Measurements from ENCODE around the gene NSUN7.
"Not testable (repeated sequence)": the region's sequence is repeated elsewhere in the genome, so short reads cannot be mapped to it uniquely, and the experiment has no call there.

The NSUN7 gene, protein sequence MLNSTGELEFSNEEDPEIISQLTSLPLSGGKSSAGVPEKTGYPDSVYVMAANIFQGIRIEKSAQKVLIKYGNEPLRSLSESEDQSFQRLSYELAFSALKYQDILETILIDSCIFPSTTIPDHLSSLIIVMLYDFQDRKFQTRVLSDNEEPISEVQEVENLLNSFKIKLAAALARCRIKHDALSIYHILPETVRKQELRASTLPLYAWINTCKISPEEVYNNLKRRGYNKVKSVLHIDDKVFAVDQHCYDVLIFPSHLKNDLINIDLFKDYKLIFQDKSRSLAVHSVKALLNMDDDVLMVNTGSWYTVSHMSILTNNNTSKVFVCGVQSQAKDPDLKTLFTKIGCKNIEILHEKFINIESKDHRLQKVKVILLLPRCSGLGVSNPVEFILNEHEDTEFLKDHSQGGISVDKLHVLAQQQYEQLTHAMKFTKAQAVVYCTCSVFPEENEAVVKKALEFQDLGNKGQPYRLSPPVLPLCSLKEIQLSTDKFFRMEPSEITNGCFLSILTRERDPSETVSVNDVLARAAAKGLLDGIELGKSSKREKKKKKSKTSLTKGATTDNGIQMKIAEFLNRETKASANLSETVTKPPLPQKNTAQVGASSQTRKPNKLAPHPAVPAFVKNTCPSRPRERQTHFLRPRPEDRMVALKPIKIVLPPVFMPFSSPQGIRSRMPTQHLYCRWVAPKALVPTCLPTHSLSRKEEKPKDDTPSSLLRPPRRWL

DNA sequence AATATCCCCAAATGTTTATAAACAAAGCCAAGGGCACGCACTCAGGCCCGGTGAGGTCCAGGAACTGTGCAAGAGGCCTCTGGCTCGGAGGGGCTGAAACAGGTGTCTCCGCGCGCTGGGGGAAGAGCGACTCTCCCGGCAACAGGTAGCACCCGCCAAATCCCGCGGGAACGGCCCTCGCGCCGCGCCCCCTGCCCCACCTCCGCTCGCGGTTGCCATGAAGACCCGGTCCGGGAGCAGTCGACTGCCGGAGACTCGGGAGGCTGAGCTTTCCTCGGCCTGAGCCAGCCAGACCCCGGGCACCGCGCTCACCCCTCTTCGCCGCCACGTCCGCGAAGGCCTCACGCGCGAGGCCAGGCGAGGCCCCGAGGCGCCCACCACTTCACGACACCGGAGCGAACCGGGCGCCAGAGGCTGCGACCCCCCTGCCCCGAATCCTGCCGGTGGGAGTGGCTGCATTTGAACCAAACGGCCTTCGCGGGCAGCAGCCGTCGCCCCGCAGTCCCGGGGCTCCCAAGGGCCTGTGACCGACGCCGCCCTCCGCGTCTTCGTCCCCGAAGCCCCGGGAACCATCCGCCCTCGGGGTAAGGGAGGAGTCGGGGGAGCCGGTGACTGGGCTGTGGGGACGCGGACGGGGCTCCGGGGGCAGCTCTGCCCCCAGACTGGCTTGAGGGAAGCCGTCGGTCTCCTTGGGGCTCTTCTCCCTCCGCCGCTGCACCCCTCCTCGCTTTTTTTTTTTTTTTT is at the start of gene NSUN7:
Gene NSUN7, plus strand, starts transcription at position 239 of the 744 bp plus-strand sequence. CDS start 739 bp downstream, outside the sequence.
- DNase-seq (ENCODE audit: low spot score): no peak

DNA sequence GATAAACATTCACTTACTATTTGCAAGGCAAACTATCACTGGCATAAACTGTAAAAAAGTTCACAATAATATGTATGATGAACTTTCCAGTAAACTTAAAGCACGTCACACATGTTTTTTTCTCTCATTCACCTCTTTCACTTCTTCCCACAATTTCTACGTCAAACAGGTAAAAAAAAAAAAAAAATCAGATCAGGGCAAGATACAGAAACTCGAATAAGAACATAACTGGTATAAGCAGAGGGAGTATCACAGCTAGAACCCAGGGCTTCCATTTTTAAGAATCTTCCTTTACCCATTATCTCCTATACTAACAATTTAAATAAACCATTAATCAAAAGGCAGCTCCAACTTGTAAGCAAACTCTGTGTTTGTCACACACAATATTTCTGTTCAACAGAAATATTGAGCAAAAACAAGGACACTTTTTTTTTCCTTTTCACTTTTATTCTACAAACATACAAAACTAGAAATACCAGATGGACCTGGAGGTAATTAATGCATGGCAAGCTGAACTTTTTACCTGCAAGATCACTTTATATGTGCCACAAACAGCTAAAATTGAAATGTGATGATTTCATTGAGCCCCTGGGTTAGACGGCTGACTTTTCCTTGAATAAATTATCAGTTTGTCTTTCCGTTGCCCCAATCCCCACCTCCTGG is 47.5 kb upstream of the NSUN7 start:
- no peak for DNase-seq (ENCODE audit: low spot score)

DNA sequence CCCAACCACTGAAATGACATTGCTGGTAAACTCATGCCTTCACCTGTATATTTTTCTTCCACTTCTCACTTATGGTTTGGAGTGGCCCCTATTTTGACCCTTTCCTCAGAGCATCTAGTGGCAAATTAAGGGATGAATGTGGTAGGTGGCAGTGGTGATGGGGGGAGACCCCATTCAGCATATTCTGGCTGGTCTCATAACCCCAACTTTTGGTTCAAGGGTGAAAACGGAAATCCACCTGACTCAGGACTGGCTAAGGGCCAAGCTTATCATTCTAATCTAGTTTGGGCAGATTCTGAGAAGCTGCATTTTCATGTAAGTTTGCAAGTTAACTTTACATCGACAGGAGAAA is 47.0 kb upstream of the NSUN7 start:
- peak; percentile 80 for DNase-seq (ENCODE audit: low spot score)

DNA sequence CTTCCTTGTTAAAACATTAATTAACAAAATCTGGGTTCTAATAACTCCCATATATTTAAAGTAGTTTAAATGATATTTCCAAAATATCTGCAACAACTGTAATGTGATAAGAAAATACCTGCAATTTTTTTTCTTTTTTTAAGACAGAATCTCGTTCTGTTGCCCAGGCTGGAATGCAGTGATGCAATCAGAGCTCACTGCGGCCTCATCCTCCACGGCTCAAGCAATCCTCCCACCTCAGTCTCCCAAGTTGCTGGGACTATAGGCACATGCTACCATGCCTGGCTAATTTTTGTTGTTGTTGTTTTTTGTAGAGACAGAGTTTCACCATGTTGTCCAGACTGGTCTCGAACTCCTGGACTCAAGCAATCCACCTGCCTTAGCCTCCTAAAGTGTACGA is 45.7 kb upstream of the NSUN7 start:
- DNase-seq (ENCODE audit: low spot score): no peak

DNA sequence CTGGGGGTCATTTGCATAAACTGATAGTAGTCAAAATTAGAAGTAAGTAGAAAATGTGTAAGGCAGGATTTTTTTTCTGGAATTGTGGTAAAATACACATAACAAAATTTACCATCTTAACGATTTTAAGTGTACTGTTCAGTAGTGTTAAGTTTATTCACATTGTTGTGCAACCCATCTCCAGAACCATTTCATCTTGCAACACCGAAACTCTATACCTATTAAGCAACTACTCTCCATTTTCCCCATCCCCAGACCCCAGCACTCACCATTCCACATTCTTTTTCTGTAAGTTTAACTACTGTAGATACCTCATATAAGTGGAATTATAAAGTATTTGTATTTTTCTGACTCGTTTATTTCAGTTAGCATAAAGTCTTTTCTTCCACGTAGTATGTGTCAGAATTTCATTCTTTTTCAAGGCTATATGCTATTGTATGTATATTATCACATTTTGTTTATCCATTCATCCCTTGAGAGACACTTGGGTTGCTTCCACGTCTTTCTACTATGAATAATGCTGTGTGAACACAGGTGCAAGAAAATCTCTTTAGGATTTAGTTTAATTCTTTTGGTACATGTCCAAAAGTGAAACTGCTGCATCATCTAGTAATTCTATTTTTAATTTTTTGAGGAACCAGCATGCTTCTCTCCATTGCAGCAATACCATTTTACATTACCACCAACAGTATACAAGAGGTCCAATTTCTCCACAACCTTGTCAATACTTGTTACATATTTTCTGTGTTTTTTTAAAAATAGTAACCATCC is 39.1 kb upstream of the NSUN7 start:
- no peak for DNase-seq (ENCODE audit: low spot score)

DNA sequence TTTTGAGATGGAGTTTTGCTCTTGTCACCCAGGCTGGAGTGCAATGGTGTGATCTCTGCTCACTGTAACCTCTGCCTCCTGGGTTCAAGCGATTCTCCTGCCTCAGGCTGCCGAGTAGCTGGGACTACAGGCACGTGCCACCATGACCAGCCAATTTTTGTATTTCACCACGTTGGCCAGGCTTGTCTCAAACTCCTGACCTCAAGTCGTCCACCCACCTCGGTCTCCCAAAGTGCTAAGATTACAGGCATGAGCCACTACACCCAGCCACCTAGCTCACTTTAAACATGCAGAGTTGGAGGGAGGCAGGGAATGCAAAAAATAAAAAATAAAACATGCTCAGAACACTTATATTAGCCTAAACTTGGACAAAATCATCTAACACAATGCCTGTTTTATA is 36.8 kb upstream of the NSUN7 start:
- not testable (repeated sequence) for DNase-seq (ENCODE audit: low spot score)

DNA sequence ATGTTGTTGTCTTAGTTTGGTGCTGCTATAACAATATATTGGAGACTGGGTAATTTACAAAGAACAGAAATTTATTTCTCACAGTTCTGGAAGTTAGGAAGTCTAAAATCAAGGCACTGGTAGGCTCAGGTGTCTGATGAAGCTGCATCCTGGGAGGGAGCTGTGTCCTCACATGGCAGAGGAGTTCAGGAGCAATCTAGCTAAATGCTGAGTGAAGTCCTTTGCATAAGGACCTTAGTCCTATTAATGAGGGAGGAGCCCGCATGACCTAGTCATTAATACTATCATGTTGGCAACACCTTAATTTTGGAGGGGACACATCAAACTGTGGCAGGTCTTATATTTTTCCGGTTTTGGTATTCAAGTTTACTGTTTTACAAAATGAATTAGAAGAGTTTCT is 36.0 kb upstream of the NSUN7 start:
- DNase-seq (ENCODE audit: low spot score): no peak

DNA sequence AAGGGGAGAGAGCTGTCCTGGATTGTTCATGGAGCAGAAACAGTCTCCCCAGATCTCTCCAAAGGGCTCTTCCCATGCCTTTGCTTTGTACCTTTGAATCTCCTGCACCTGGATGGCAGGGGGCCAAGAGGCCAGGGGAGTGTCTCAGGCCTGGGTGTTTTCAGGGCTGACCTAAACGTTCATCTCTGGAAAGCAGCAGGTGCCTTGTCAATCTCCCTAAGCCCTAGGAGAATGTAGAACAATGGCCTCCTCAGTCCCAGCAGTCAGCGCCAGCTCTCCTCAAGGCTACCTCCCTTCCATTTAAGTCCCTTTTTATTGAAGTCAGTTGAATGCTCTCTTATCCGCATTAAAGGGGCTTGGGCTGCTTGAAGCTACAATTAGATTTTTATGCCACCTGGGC is 31.2 kb upstream of the NSUN7 start:
- no peak for DNase-seq (ENCODE audit: low spot score)

DNA sequence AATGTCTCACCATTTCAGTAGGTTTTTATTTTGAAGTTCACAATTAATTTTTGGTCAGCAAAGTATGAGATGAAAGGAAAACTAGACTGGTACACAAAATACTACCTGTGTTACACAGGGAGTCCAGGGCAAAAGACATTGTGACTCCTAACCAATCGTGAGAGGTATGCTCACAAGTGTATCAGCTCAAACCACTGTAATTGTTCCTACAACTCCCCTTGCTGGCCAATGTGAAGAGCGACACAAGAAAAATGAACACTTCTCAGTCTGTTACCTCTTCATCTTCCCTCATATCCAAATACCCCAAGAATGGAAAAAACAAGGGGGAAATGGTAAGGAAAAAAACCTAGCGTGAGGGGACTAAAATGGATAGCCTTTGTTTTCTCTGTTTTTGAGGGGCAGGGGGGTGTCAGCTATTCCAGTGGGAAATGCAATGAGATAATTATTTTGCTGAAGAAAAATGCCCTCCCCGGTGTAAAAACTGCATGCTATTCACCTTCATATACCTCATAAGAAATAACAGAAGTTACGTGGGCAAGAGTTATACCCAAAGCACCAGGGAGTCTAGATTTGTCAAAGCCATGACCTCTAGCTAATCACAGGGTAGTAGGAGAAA is 30.6 kb upstream of the NSUN7 start:
- DNase-seq (ENCODE audit: low spot score): peak; percentile 66

DNA sequence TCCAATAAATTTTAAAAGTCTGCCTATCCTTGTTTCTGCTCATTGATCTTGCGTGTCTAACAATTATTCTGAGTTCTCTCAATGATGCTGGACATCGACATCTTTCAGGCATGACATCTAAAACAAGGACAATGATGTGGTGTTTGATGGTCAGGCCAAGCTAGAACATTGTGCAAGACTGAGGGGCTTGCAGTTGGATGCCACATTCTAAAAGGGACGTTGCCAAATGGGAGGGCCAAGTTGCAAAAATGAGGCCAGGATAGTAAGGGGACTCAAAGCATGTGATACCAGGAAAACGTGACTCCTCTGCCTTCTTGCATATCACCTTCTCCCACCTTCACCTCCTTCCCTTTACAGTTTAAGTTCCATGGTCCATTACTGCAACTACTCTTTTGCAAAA is 29.4 kb upstream of the NSUN7 start:
- no peak for DNase-seq (ENCODE audit: low spot score)

DNA sequence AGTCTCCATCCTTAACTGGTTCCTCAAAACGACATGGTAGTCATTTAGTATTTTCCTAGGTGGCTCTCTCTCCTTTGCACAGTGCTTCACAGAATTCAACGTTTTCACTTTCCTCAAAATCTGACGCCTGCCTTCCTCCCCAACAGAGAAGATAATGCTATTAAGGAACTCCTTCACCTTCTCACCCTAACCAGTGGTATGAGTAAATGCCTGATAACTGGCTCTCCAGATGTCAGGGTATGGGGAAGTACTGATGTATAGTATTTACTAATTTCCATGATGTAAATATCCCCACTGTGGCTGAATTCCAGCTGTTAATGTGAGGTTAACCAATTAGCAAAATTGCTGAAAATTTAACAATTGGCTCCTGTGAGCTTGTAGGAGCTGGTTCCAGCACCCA is 28.8 kb upstream of the NSUN7 start:
- no peak for DNase-seq (ENCODE audit: low spot score)

DNA sequence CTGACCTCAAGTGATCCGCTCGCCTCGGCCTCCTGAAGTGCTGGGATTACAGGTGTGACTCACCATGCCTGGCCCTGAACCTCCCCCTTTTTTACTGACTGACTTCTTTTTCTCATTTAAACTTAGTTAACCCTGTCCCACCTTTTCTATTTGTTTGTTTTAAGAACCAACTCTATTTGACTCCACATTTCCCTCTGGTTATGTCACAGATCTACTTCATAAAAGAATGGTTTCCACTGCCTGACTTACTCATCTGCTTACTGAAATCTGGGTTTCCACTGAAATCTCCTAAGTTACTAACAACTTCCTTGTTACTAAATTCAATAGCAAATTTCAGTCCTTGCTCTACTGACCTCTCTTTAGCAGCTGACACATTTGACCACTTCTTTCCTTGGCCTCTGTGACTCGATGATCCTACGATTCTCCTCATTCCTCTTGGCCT is 28.0 kb upstream of the NSUN7 start:
- DNase-seq (ENCODE audit: low spot score): peak; percentile 43

DNA sequence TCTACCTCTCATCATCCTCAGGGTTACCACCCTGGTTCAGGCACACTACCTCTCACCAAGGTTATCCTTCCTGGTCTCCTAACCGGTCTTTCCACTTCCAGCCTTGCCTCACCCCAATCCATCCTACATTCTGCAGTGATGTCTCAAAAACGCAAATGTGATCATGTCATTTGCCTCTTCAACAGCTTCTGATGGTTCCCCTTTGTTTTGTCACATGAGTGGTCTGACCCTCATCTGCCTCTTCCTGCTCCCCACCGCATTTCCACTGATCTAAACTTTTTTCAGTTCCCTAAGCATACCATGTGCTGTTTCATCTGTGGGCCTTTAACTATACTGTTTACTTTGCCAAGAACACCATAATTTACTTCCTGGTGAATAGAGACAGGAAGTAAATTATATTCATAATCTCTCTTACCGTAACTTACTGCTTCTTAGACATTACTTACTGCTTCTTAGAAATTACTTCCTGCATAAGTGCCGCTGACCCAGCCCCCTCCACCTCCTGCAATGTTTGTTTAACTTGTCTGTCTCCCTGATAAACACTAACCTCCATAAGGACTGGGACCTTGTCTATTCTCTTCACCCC is 27.1 kb upstream of the NSUN7 start:
- peak; percentile 37 for DNase-seq (ENCODE audit: low spot score)

DNA sequence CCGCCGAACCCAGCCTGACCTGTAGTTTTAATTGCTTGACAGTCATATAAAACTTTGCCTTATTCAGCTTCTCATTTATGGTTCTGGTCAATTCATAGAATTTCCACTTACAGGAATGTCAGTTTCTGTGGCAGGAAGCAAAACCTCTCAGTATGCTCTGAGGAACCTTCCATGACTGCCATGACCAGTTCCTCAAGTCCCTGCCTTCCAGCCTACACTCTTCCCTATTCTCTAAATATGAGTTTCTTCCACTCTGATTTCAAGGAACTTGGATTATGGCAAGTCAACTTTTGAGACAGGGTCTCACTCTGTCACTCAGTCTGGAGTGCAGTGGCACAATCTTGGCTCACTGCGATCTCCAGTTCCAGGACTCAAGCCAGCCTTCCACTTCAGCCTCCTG is 26.0 kb upstream of the NSUN7 start:
- DNase-seq (ENCODE audit: low spot score): no peak

DNA sequence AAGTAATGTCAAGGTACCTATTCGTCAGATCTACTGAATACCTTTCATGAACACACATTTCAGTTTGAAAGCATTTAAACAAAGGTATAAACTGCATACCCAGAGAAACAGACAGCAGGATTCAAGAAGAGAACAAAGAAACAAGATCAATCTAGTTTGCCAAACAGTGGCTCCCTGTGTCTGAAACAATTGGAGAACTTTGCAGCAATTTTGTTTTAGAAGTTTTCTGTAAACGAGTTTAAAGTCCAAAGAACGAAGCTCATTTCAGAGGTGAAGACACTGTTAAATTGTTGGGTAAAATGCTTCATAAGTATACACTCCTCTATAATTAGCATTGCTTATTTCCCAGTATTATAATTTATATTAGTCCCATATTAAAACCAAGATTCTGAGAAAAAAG is 21.4 kb upstream of the NSUN7 start:
- DNase-seq (ENCODE audit: low spot score): no peak

DNA sequence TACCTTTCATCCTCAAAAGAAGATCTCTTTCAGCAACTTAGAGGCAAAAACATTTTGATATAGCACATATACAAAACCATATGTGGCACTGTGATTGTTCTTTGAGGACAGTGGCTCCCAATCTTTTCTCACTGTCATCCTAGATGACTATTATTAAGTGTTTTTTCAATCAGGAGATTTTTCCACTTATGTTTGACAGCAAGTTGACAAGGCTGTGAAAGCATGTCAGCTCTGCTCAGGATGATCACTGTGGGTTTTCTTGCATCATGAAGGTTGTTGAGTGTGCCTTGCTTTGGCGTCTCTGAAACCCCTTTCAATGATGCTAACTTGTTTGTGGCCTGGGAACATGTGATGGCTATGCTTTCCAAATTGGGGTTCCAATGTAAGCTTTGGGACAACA is 20.2 kb upstream of the NSUN7 start:
- no peak for DNase-seq (ENCODE audit: low spot score)

DNA sequence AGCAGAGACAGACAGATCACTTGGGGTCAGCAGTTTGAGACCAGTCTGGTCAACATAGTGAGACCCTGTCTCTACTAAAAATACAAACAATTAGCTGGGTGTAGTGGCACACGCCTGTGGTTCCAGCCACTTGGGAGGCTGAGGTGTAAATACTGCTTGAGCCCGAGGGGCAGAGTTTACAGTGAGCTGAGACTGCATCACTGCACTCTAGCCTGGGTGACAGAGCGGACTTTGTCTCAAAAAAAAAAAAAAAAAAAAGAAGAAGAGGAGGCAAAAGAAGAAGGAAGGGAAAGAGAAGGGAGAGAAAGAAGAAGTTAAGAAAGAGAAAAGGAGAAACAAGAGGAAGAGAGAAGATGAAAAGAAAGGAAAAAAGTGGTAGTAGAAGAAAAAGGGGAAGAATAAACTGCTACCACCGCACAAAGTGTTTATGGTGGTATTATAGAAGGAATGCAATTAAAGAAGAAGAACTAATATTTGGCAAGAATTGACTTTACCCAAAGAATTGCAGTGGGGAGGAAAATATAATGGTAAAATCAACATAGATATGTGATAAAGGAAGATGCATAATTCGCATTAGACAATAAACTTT is 19.6 kb upstream of the NSUN7 start:
- no peak for DNase-seq (ENCODE audit: low spot score)

DNA sequence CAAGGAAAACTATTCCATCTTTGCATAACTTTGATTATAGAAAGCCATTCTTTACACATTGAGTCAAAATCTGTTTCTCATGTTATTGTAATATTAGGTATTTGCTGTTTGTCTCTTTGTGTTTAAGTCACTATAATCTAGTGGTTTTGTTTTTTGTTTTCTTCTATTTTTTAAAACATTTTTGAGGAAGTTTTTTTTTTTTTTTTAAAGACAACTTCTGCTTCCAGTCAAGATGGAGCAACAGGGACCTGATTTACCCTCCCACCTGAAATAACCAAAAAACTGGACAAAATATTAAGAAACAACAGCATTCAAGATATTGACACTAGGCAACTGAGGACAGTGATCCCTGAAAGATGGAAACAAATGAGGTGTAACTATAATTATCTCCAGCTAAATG is 18.4 kb upstream of the NSUN7 start:
- DNase-seq (ENCODE audit: low spot score): no peak

DNA sequence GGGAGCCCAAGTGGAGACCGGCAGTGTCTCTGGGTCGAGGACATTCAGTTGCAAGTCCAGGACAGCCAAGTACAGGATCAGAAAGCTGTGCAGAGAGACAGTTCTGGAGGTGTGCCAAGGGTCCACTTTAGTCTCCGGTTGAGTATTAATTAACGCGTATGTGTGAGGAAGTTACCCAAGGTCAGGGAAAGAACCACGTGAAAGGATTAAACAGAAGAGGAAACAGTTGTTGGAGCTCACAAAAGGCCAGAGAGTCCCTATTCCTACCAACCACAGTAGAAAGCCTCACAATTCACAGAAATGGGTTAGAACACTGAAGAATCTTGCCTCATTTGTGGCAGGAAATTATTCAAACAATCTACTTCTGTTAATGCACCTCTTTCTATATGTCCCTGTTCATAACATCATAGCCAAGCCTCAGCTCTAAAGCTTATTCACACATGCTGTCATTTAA is 17.9 kb upstream of the NSUN7 start:
- no peak for DNase-seq (ENCODE audit: low spot score)

DNA sequence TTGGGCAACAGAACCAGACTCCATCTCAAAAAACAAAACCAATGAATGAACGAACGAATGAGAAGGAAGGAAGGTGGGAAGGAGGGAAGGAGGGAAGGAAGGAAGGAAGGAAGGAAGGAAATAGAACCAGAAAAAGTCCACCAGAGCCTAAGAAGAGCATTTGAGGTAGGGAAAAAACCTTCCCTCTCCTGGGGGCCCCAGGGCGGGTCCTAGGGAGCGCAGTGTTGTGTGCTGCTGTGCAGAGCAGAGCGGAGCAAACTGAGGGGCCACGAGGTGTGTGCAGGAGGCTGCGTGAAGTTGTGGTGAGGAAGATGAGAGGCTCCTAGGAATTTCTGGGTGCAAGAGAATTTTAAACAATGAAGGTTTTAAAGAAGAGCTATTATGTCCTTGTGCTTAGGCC is 16.0 kb upstream of the NSUN7 start:
- DNase-seq (ENCODE audit: low spot score): no peak
